ENCODE results near the gene DIAPH3.

Gene DIAPH3

DNA sequence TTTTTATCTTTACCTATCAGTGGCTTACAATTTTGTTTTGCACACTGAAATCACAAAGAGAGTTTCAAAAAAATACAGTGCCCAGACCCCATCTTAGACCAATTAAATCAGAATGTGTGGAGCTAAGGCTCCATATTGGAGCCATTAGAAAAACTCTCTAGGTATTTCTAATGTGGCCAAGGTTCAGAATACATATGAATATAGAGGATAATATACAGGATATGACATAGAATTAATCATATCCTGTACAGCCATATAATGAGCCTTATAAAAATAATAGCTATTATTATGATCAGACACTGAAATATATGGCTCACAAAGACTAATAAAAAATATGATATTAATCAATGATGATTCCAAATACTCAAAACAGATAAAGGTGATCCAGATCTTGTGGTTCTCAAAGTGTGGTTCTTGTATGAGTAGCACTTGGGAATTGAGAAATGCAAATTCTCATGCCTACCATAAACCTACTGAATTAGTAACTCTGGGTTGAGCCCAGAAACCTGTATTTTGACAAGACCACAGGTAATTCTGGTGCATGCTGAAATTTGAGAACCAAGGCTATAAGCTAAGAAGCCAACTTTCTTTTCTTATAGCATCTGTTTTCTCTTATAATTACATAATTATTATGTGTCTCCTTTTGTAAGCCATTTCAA lies 408.0 kb downstream of the DIAPH3 start:
- Mint-ChIP-seq H3K27me3 (ENCODE audit: low read depth, poor library complexity) (no peaks in the 10 kb centered on the region), H3K9me3 (no peaks in the 10 kb centered on the region), H3K4me3 (no peak overlapping the region), H3K27ac (no peak overlapping the region), H3K4me1 (peaks cover 22% of the 10 kb centered on the region), H3K36me3 (ENCODE audit: low read depth) (no peaks in the 10 kb centered on the region)
- TF ChIP-seq, protein P1, sequence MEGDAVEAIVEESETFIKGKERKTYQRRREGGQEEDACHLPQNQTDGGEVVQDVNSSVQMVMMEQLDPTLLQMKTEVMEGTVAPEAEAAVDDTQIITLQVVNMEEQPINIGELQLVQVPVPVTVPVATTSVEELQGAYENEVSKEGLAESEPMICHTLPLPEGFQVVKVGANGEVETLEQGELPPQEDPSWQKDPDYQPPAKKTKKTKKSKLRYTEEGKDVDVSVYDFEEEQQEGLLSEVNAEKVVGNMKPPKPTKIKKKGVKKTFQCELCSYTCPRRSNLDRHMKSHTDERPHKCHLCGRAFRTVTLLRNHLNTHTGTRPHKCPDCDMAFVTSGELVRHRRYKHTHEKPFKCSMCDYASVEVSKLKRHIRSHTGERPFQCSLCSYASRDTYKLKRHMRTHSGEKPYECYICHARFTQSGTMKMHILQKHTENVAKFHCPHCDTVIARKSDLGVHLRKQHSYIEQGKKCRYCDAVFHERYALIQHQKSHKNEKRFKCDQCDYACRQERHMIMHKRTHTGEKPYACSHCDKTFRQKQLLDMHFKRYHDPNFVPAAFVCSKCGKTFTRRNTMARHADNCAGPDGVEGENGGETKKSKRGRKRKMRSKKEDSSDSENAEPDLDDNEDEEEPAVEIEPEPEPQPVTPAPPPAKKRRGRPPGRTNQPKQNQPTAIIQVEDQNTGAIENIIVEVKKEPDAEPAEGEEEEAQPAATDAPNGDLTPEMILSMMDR (IDR thresholded peaks at IDR 0.05), result no peak
- DNase-seq, result no peak

DNA sequence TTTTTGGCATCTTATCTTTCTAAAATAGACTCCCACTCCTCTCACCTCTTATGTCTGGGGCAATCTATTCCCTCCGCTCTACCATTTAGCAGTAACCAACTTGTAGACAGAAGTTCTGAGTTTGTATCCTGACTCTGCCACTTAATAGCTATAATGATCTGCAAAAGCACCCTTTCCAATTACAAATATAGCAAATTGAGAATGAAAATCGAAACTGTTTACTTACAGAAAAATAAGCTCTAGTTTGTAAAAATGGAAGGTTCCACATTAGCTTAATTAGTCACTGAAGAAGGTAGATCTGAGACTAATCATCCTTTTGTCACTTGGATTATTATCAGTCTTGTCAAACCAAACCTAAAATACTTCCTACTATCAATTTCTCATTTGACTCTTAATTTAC lies 409.3 kb downstream of the DIAPH3 start:
- no peak for DNase-seq
- TF ChIP-seq, protein P1 (IDR thresholded peaks at IDR 0.05), result no peak
- Mint-ChIP-seq H3K27ac (peak overlapping the region; percentile 11), H3K36me3 (ENCODE audit: low read depth) (no peaks in the 10 kb centered on the region), H3K9me3 (no peaks in the 10 kb centered on the region), H3K4me3 (no peak overlapping the region), H3K4me1 (peaks cover 34% of the 10 kb centered on the region), H3K27me3 (ENCODE audit: low read depth, poor library complexity) (no peaks in the 10 kb centered on the region)

- Mint-ChIP-seq H3K36me3 (ENCODE audit: low read depth) (no peaks in the 10 kb centered on the region), H3K4me1 (peaks cover 41% of the 10 kb centered on the region), H3K27me3 (ENCODE audit: low read depth, poor library complexity) (no peaks in the 10 kb centered on the region), H3K9me3 (no peaks in the 10 kb centered on the region), H3K4me3 (peak overlapping the region; percentile 75), H3K27ac (peak overlapping the region; percentile 97)
- peak; percentile 59 for DNase-seq
- TF ChIP-seq, protein P1 (IDR thresholded peaks at IDR 0.05), result no peak
Measured at GRCh38 chr13:59750860-59751259, 412.9 kb downstream of the DIAPH3 start.

DNA sequence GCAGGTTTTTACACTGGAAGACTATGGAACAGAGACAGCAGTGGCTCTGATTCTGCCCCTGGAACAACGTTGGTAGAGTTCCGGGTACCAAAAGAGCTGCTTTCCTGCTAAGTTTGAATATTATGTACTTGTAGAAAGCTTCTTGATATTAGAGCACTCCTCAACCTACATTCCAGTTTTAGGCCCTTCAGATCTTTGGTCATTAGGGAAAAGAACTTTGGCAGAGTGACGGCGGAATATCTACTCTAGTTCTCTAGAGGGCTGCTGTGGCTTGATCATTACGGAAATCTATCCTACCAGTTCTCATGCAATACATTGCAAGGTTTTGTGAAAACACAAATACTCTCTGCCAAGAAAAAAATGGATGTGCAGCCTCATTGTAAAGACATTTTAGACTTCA lies 415.7 kb downstream of the DIAPH3 start:
- Mint-ChIP-seq H3K27me3 (ENCODE audit: low read depth, poor library complexity) (peaks cover 4% of the 10 kb centered on the region), H3K27ac (no peak overlapping the region), H3K4me3 (no peak overlapping the region), H3K36me3 (ENCODE audit: low read depth) (no peaks in the 10 kb centered on the region), H3K9me3 (no peaks in the 10 kb centered on the region), H3K4me1 (peaks cover 38% of the 10 kb centered on the region)
- DNase-seq, result no peak
- TF ChIP-seq, protein P1 (IDR thresholded peaks at IDR 0.05), result no peak

DNA sequence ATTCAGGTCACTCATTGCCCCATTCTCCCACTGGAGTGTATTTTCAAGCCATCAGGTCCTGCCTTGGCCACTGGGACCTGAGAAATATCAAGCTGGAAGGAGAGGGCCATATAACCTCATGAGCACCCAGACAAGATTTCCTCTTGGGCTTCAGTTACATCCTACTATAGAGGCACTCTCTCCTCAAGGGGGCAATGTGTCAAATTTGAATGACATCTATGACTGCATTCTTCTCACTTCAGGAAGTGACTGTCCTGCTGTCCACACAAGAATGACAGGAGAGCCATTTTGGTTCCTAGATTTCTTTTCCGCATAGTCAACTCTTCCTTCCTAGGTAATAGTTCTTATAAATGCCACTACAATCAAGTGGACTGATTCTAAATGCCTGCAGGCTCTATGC lies 416.2 kb downstream of the DIAPH3 start:
- Mint-ChIP-seq H3K27me3 (ENCODE audit: low read depth, poor library complexity) (peaks cover 4% of the 10 kb centered on the region), H3K27ac (no peak overlapping the region), H3K9me3 (no peaks in the 10 kb centered on the region), H3K4me1 (peaks cover 38% of the 10 kb centered on the region), H3K4me3 (no peak overlapping the region), H3K36me3 (ENCODE audit: low read depth) (no peaks in the 10 kb centered on the region)
- TF ChIP-seq, protein P1 (IDR thresholded peaks at IDR 0.05), result no peak
- no peak for DNase-seq

GRCh38 chr13:59746291-59746962 lies 417.3 kb downstream of the DIAPH3 start:
- H3K27ac Mint-ChIP-seq, result no peak overlapping the region

More at GRCh38 chr13:59746291-59746962, 417.3 kb downstream of the DIAPH3 start:
- Mint-ChIP-seq H3K27me3 (ENCODE audit: low read depth, poor library complexity) (peaks cover 4% of the 10 kb centered on the region), H3K4me1 (peaks cover 33% of the 10 kb centered on the region), H3K36me3 (ENCODE audit: low read depth) (no peaks in the 10 kb centered on the region), H3K4me3 (no peak overlapping the region), H3K9me3 (no peaks in the 10 kb centered on the region)
- no peak for DNase-seq
- TF ChIP-seq, protein P1 (IDR thresholded peaks at IDR 0.05), result no peak
